Heart right ventricle (tissue), 16 donors: Measurements from ENCODE around the gene CD83. TPM values are rescaled to one million over a fixed set of nuclear protein-coding genes. Genes with fewer than 3 reads are reported as not detected.

ENCODE experiments used
- ATAC-seq, 8 donors: fragments of 200-7000 bp; cut with Tn5 transposase; one replicate each; pipeline ENCODE4 v1.9.1; 2020; ENCODE audit warnings: mild to moderate bottlenecking in 8 of 8, moderate library complexity in 8 of 8, moderate number of reproducible peaks in 1 of 8
- DNase-seq, 2 donors: peaks; one replicate each; pipeline ENCODE4 v3.0.0-alpha.2; 2020
- H3K27ac ChIP-seq, 10 donors: fragments of 200-600 bp; sonication (generic) in 2 of 10; one replicate each; pipeline versions ENCODE4 v1.5.0 to v1.8.0; 2020 to 2022; ENCODE audit warnings: mild to moderate bottlenecking in 3 of 10
- H3K27me3 ChIP-seq, 7 donors: fragments of 200-600 bp; one replicate each; pipeline ENCODE4 v1.8.0; 2021 to 2022; ENCODE audit warnings: mild to moderate bottlenecking in 2 of 7
- H3K36me3 ChIP-seq, 9 donors: fragments of 200-600 bp; sonication (generic) in 1 of 9; one replicate each; pipeline versions ENCODE4 v1.5.0 to v1.8.0; 2020 to 2022; ENCODE audit warnings: mild to moderate bottlenecking in 2 of 9
- H3K4me1 ChIP-seq, 9 donors: fragments of 200-600 bp; sonication (generic) in 1 of 9; one replicate each; pipeline versions ENCODE4 v1.5.0 to v1.8.0; 2020 to 2022; ENCODE audit warnings: mild to moderate bottlenecking in 4 of 9
- H3K4me3 ChIP-seq, 10 donors: fragments of 200-600 bp; sonication (generic) in 2 of 10; one replicate each; pipeline versions ENCODE4 v1.5.0 to v1.8.0; 2020 to 2022; ENCODE audit warnings: mild to moderate bottlenecking in 7 of 10, moderate library complexity in 2 of 10
- H3K9me3 ChIP-seq, 11 donors: fragments of 200-600 bp in 10 of 11; sonication (generic) in 2 of 11; one replicate each; pipeline versions ENCODE4 v1.5.0 to v1.8.0; 2013 to 2022; ENCODE audit warnings: mild to moderate bottlenecking in 2 of 11, control low read depth in 1 of 11, moderate library complexity in 1 of 11
- CTCF ChIP-seq, 9 donors: fragments of 200-600 bp; sonication (generic) in 2 of 9; IDR thresholded peaks; one replicate each; pipeline versions ENCODE4 v1.5.0 to v1.8.0; 2021 to 2022; ENCODE audit warnings: antibody characterized with exemption in 9 of 9, mild to moderate bottlenecking in 5 of 9, moderate library complexity in 1 of 9
- WGBS, 2 donors: extraction: QIAGEN DNeasy Blood & Tissue Kit; methylation state at CpG; one replicate each; pipeline ENCODE4 v1.1.7; 2013; ENCODE audit warnings: inconsistent platforms in 1 of 2; 5-methylcytosine and 5-hydroxymethylcytosine counted together
- intact Hi-C, 10 donors: fragments of 100-400 bp; cut with DNase I; formaldehyde crosslinking; loops; one replicate each; pipeline versions ENCODE4 v1.11.1 to v1.14.2; 2022
- long read RNA-seq, 3 donors: library from polyadenylated mRNA; unstranded; transcript quantifications; one replicate each; pipeline ENCODE4 v2.0.0, GENCODE V29; 2020 to 2021
- polyA plus RNA-seq, 2 donors: library from polyadenylated mRNA; stranded (reverse); fragments of 200-250 nt; gene quantifications; one replicate each; pipeline ENCODE4 v1.2.3, GENCODE V29; 2013
- total RNA-seq, 10 donors: library from RNA; stranded (reverse); fragmentation: NEBNext Ultra II Directional in 3 of 10; extraction: Animal tissue kit (Norgen Biotek cat#: 25700) in 3 of 10; gene quantifications; one replicate each; pipeline versions ENCODE4 v1.2.1 to v1.2.4, GENCODE V29; 2021 to 2023
- donor health status: Arrhythmogenic right ventricular cardiomyopathy.
- donor health status: ischemic (EF 13 %, LVEDD 7.1; RV severe dilation, severe dysfunction).
- donor health status: healthy with polysubstance abuse.
- donor health status: DM: no; HTN: yes; CAD: no.
- donor health status: DM: no; HTN: no; CAD: no.
- donor health status: ischemic (EF 25% LVEDD 6.9; RV normal size, moderate dysfunction).
- donor health status: ischemic (EF 25% LVEDD 5.7; RV mildly dilated, moderate dysfunction).
- donor health status: healthy.
- donor health status: DM: yes; HTN: yes; CAD: no.
- donor health status: Ischemic cardiomyopathy.
- donor health status: ischemic (EF 35%, LVEDD 5.7; RV mildly dilated, moderate dysfunction).
- donor health status: nonischemic (EF 11% LVEDD 7.7; RV severe dilation, severe dysfunction).
- donor health status: DM: yes; HTN: yes; CAD: no.
- donor health status: PGD.
- donor health status: ischemic (EF 29% LVEDD 5.4; RV normal size, mild dysfunction).
- donor health status: nonischemic (EF 23%, LVEDD 6.1; RV moderate dilation, normal function).

Gene CD83, protein sequence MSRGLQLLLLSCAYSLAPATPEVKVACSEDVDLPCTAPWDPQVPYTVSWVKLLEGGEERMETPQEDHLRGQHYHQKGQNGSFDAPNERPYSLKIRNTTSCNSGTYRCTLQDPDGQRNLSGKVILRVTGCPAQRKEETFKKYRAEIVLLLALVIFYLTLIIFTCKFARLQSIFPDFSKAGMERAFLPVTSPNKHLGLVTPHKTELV
- total RNA-seq: 1 to 10 TPM in 7 of 10 donors, under 1 TPM in 3; 0.82 to 7.5 (median 2.0) TPM
- polyA plus RNA-seq: under 1 TPM; 0.68 to 0.80 TPM
- long read RNA-seq, donor 1, partial matches to known transcripts: 1 of 2 reads
- long read RNA-seq, donor 1, other reads (novel, unspliced or antisense): 0 of 2 reads
- long read RNA-seq, donor 2, partial matches to known transcripts: 0 of 4 reads
- long read RNA-seq, donor 2, other reads (novel, unspliced or antisense): 0 of 4 reads
- long read RNA-seq, donor 3, partial matches to known transcripts: 0 of 2 reads
- long read RNA-seq, donor 3, other reads (novel, unspliced or antisense): 1 of 2 reads

GRCh38 chr6:14117158-14118090 is at the start of gene CD83:
Gene CD83, plus strand, starts transcription at chr6:14117772. Its CDS starts 40 bp downstream, at chr6:14117812.
- peak in 1 of 9 donors; percentile 17 for TF ChIP-seq CTCF (IDR thresholded peaks at IDR 0.05)
- Histone ChIP-seq H3K27me3 (no peaks in the 10 kb centered on the region), H3K9me3 (no peaks in the 10 kb centered on the region), H3K36me3 (no peaks in the 10 kb centered on the region), H3K4me1 (peaks cover 0 to 33% (median 4%) of the 10 kb centered on the region in 9 donors), H3K27ac (peak within 1 kb of the TSS in 7 of 10 donors; percentile 50 to 78 (median 64)), H3K4me3 (peak within 1 kb of the TSS; percentile 30 to 80 (median 68))
- intact Hi-C loops: no loop called here
- ATAC-seq (peak; percentile 82 to 95 (median 86)), DNase-seq (peak; percentile 34 to 70)
- WGBS, 2 donors: 1 to 2% methylated on average over 98 to 106 of the region's 106 CpGs

DNA sequence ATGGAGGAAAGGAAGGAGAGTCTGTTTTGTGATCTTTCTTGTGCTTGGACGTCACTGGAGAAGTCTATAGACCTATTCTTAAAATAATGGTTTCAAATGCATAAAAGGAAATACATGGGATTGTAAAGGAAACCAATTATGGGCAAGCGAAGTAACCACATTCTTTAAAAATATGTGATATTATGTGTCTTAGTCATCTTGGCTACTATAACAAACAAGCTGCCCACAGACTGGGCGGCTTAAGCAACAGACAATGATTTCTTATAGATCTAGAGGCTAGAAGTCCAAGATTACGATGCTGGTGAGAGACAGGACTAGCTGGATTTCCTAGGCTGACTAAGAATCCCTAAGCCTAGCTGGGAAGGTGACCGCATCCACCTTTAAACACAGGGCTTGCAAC is 49.4 kb upstream of the CD83 start:
- DNase-seq (no peak), ATAC-seq (no peak)
- H3K4me3 ChIP-seq: no peak overlapping the region
- H3K9me3 ChIP-seq: no peaks in the 10 kb centered on the region
- H3K36me3 ChIP-seq: no peaks in the 10 kb centered on the region
- H3K4me1 ChIP-seq: no peaks in the 10 kb centered on the region
- no peak overlapping the region for H3K27ac ChIP-seq
- 82 to 85% methylated on average over 5 of the region's 5 CpGs for WGBS, 2 donors
- no peak for TF ChIP-seq CTCF (IDR thresholded peaks at IDR 0.05)
- intact Hi-C loops: loop anchor here in 8 of 10 donors (5.0 to 10.0 kb wide), 4 partner anchors 161 to 276 kb away; no protein-coding TSS in a partner anchor
- H3K27me3 ChIP-seq: peaks cover 0 to 14% (median 0%) of the 10 kb centered on the region in 7 donors

DNA sequence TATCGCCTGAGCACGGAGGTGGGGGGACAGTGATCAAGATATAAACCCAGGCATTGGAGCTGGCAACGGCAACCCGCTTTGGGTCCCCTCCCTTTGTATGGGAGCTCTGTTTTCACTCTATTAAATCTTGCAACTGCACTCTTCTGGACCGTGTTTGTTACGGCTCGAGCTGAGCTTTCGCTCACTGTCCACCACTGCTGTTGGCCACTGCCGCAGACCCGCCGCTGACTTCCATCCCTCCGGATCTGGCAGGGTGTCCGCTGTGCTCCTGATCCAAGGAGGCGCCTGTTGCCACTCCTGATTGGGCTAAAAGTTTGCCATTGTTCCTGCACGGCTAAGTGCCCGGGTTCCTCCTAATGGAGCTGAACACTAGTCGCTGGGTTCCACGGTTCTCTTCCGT is 48.9 kb upstream of the CD83 start:
- Histone ChIP-seq H3K27me3 (peaks cover 0 to 14% (median 0%) of the 10 kb centered on the region in 7 donors), H3K27ac (no peak overlapping the region), H3K9me3 (no peaks in the 10 kb centered on the region), H3K4me1 (no peaks in the 10 kb centered on the region), H3K36me3 (no peaks in the 10 kb centered on the region), H3K4me3 (no peak overlapping the region)
- DNase-seq: no peak
- intact Hi-C loops: loop anchor here in 8 of 10 donors (5.0 to 10.0 kb wide), 4 partner anchors 161 to 276 kb away; no protein-coding TSS in a partner anchor
- no peak for ATAC-seq
- 90 to 92% methylated on average over 17 to 19 of the region's 19 CpGs for WGBS, 2 donors
- TF ChIP-seq CTCF (IDR thresholded peaks at IDR 0.05): no peak

DNA sequence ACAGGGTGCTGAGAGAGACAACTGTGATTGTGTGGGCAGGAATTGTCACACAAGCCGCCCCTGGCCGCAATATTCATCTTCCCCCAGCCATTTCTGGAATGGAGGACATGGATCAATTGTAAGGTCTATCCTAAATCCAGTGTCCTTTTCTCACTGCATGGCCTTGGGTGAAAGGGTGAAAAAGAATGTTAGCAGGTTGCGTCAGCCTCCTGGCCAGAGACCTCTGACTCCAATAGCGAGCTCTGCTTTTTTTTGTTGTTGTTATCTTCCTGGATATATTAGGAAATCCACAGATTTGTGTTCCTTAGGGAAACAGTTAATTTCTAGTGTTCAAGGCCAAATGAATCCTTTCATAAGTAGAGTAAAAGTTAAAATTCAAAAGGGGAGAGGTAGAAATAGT is 47.1 kb upstream of the CD83 start:
- WGBS, 2 donors: 89 to 90% methylated on average over 4 of the region's 4 CpGs

More for the DNA sequence above, 47.1 kb upstream of the CD83 start:
- intact Hi-C loops: no loop called here
- Histone ChIP-seq H3K27me3 (no peaks in the 10 kb centered on the region), H3K4me3 (no peak overlapping the region), H3K27ac (no peak overlapping the region), H3K4me1 (peaks cover 0 to 10% (median 2%) of the 10 kb centered on the region in 9 donors), H3K36me3 (no peaks in the 10 kb centered on the region), H3K9me3 (no peaks in the 10 kb centered on the region)
- no peak for TF ChIP-seq CTCF (IDR thresholded peaks at IDR 0.05)
- ATAC-seq (peak in 1 of 8 donors; percentile 37), DNase-seq (no peak)
